SJSA1 (cell line): ENCODE results near the gene NRSN2. TPM values are rescaled to one million over a fixed set of nuclear protein-coding genes. Genes with fewer than 3 reads are reported as not detected.

Experiments
- DNase-seq, 2 experiments: peaks; one replicate each; pipeline ENCODE4 v3.0.0-alpha.2; 2015 to 2020; ENCODE audit warnings: low spot score in 2 of 2, low read depth in 1 of 2
- H3K27ac ChIP-seq: fragments of 250-450 bp; sonication (Bioruptor Pico); 2 replicates; pipeline ENCODE4 v1.5.1; 2020; ENCODE audit warnings: mild to moderate bottlenecking, moderate library complexity
- H3K27me3 ChIP-seq: fragments of 250-450 bp; sonication (Bioruptor Pico); replicated peaks from 2 replicates; pipeline ENCODE4 v1.5.1; 2020; ENCODE audit warnings: mild to moderate bottlenecking, moderate library complexity
- H3K36me3 ChIP-seq: fragments of 250-450 bp; sonication (Bioruptor Pico); 2 replicates; pipeline ENCODE4 v1.5.1; 2020; ENCODE audit warnings: mild to moderate bottlenecking
- H3K4me1 ChIP-seq: fragments of 250-450 bp; sonication (Bioruptor Pico); replicated peaks from 2 replicates; pipeline ENCODE4 v1.6.1; 2021; ENCODE audit warnings: mild to moderate bottlenecking
- H3K4me3 ChIP-seq: fragments of 250-450 bp; sonication (Bioruptor Pico); 2 replicates; pipeline ENCODE4 v1.5.1; 2020; ENCODE audit warnings: mild to moderate bottlenecking
- H3K9me3 ChIP-seq: fragments of 250-450 bp; sonication (Bioruptor Pico); replicated peaks from 2 replicates; pipeline ENCODE4 v1.5.1; 2020; ENCODE audit warnings: mild to moderate bottlenecking
- total RNA-seq: library from RNA; depleted of rRNA; stranded (reverse); fragments of >200 nt; shearing (Covaris generic); gene quantifications from 2 replicates; pipeline ENCODE4 v1.2.3, GENCODE V29; 2014

NRSN2 gene
- total RNA-seq, 1 experiment from 2014 or later, result 37.5 TPM

DNA sequence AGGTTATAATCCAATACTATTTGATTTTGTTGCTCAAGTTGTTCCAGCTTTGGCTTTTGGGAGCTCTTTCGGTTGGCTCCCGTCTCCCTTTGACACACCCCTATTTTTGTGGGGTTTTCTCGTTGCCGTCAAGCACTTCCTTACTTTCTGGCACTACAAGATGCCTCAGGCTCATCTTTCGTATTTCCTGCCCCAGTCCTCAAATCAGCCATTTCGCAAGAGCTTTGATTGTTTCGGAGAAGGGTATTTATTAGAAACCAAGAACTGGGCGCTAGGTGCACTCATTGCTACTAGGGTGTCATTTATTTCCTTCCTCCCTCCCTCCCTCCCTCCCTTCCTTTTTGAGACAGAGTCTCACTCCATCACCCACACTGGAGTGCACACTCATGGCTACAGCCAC, 34.8 kb upstream of the NRSN2 start:
- no peaks in the 10 kb centered on the region for H3K27me3 ChIP-seq
- H3K27ac ChIP-seq, result no peak overlapping the region
- peaks cover 26% of the 10 kb centered on the region for H3K4me1 ChIP-seq
- H3K4me3 ChIP-seq, result no peak overlapping the region
- no peak for DNase-seq
- no peaks in the 10 kb centered on the region for H3K9me3 ChIP-seq
- H3K36me3 ChIP-seq, result no peaks in the 10 kb centered on the region

DNA sequence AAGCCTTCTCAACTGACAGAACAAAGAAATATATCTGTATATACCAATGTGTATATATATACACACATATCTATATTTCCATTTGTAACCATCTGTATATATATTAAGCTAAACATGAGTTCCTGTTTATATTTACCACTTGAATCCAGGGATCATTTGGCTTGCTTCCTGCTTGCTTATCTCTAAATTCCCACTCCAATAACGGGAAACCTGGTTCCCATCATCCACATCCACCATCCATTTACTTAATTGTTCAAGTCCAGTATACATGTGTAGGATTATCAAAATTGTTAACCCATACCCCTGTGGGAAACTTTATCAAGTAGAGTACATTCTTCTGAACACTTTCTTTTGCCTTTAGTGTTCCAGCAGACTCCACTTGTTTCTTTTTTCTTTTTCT, 34.0 kb upstream of the NRSN2 start:
- no peaks in the 10 kb centered on the region for H3K36me3 ChIP-seq
- no peak overlapping the region for H3K4me3 ChIP-seq
- peaks cover 26% of the 10 kb centered on the region for H3K4me1 ChIP-seq
- DNase-seq, result no peak
- H3K27me3 ChIP-seq, result no peaks in the 10 kb centered on the region
- no peaks in the 10 kb centered on the region for H3K9me3 ChIP-seq
- H3K27ac ChIP-seq, result no peak overlapping the region

DNA sequence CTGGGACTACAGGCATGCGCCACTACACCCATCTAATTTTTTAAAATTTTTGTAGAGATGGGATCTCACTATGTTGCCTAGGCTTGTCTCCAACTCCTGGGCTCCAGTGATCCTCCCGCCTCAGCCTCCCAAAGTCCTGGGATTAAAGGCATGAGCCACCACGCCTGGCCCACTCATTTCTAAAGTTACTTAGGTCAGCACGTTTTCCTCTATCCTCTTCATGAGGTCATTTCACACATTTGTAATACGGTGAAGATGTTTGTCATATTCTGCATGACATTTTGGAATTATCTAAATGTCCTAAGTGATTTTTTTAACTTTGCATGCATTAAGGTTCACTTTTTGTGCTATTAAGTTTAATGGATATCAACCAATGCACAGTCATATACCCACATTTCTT, 33.5 kb upstream of the NRSN2 start:
- peaks cover 26% of the 10 kb centered on the region for H3K4me1 ChIP-seq
- H3K27me3 ChIP-seq, result no peaks in the 10 kb centered on the region
- no peak for DNase-seq
- no peaks in the 10 kb centered on the region for H3K36me3 ChIP-seq
- H3K27ac ChIP-seq, result no peak overlapping the region
- no peaks in the 10 kb centered on the region for H3K9me3 ChIP-seq
- no peak overlapping the region for H3K4me3 ChIP-seq

DNA sequence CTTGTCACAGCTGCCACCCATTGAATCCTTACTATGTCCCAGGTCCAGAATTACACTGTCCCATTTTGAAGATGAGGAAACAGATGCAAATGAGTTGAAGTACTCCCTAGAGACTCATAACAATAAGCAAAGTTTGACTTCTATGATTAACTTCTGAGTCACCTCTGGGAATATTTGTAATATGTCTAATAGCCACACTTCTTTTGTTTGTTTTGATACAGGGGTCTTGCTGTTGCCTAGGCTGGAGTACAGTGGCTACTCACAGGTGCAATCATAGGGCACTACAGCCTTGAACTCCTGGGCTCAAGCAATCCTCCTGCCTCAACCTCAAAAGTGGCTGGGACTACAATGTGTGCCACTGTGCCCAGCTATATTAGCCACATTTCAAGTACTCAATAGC, 33.0 kb upstream of the NRSN2 start:
- Histone ChIP-seq H3K27me3 (no peaks in the 10 kb centered on the region), H3K9me3 (no peaks in the 10 kb centered on the region), H3K4me1 (peaks cover 26% of the 10 kb centered on the region), H3K4me3 (no peak overlapping the region), H3K36me3 (no peaks in the 10 kb centered on the region), H3K27ac (no peak overlapping the region)
- peak in 1 of 2 experiments; percentile 39 for DNase-seq

DNA sequence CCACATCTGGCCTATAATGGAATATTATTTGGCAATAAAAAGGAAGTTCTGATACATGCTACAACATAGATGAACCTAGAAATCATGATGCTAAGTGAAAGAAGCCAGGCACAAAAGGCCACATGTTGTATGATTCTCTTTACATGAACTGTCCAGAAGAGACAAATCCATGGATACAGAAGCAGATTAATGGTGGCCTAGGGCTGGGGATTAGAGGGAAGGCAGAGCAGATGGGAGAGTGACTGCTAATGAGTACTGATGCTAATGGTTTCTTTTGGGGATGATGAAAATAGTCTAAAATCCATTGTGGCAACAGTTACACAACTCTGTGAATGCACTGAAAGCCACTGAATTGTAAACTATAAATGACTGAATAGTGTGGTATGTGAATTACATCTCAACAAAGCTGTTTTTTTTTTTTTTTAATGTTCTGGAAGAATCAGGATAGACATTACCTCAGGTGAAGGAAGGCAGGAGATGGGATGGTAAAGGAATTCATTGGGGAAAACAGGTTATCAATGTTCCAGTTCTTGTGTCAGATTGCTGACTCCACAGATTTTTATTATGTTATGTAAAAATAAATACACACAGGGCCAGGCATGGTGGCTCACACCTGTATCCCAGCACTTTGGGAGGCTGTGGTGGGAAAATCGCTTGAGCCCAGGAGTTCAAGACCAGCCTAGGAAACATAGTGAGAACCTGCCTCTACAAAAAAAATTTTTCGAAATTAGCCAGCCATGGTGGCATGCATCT, 30.4 kb upstream of the NRSN2 start:
- H3K9me3 ChIP-seq, result no peaks in the 10 kb centered on the region
- H3K4me3 ChIP-seq, result no peak overlapping the region
- DNase-seq, result no peak
- H3K36me3 ChIP-seq, result no peaks in the 10 kb centered on the region
- H3K4me1 ChIP-seq, result peaks cover 13% of the 10 kb centered on the region
- H3K27ac ChIP-seq, result no peak overlapping the region
- no peaks in the 10 kb centered on the region for H3K27me3 ChIP-seq

DNA sequence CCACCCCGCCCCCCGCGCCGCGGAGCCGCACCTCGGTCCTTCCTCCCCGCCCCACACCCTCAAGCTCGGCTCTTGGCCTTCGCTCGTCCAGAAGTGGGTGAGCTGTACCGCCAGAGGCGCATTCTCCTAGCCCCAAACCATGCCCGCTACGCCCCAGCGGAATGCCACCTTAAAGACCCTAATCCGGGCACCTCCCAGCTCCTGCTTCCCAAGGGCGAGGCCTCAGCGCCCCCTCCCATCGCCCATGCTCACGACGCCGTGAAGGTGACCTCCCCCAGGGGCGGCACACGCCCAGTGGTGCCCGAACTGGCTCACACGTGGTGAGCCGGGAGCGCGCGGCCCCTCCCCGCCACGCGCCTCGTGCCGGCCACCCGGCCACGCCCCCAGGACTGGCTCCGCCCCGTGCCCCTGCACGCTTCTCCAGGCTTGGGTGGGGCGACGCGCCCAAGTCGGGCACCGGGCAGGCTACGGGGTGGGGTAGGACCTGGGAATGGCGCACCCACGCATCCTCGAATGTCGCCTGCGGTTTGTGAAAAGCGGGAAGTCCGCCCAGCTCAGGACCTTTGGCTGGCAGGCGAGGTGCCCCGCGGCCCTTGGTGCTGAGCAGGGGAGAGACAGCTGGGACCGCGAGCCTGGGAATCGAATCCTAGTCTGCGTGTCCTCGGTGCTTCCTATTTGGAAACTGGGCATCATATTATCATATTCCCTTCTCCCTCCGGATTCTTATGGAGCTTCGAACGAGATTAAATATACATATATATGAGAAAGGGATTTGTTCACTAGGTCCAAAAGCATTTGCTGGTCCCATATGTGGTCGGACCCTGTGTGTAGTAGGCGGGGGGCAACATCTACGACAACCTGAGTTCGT, 22.5 kb upstream of the NRSN2 start:
- Histone ChIP-seq H3K9me3 (no peaks in the 10 kb centered on the region; the same call in 1 of the 2 replicates), H3K4me1 (peaks cover 34% of the 10 kb centered on the region), H3K27me3 (no peaks in the 10 kb centered on the region), H3K27ac (no peak overlapping the region; the same call in 1 of the 2 replicates), H3K36me3 (peaks cover 14% of the 10 kb centered on the region), H3K4me3 (peak overlapping the region; percentile 83)
- DNase-seq, result peak; percentile 87 to 94

DNA sequence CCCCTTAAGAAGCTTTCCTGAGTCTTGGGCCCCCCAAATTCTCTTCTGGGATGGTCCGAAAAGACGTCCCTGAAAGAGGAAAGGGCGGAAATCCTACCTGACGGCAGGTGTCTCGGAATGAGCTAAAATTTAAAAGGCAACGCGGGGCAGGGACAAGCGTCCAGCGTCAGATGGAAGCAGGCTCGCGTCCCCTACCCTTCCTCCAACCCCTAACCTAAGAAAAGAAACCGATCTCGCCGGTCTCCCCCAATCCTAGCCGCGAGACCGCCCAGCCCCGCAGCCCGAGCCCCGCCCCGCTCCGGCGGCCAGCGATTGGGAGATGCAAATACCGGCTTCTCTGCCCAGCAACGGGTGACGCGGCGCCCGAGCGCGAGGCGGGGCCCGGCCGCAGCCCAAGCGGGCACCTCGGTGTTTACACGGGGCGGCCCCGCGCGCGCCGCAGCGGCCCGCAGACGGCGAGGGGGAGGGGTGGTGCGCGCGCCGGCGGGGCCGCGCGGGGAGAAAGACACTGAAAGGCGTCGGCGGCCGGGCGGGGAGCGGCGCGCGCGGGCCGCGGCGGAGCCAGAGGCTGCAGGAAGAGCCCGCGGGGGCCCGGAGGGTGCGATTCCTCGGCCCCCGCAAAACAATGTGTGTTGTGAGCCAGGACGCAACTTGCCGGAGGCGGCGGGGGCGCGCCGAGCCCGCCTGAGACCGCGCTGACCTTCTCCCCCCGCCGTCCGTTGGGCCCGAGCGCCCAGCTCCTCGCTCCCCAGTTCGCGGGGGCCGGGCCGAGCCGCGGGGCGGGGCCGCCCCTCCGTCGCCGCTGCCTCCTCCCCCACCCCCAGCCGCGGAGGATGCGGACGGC, 21.6 kb upstream of the NRSN2 start, which contains the start of gene SOX12:
Gene SOX12, plus strand, starts transcription at position 508 of the 844 bp plus-strand sequence. CDS start 373 bp downstream, outside the sequence.
- Histone ChIP-seq H3K27me3 (no peaks in the 10 kb centered on the region), H3K27ac (peak within 1 kb of the TSS; percentile 73), H3K4me1 (peaks cover 35% of the 10 kb centered on the region), H3K4me3 (peak within 1 kb of the TSS; percentile 83), H3K9me3 (no peaks in the 10 kb centered on the region; the same call in 1 of the 2 replicates), H3K36me3 (peaks cover 14% of the 10 kb centered on the region)
- peak; percentile 82 to 95 for DNase-seq

DNA sequence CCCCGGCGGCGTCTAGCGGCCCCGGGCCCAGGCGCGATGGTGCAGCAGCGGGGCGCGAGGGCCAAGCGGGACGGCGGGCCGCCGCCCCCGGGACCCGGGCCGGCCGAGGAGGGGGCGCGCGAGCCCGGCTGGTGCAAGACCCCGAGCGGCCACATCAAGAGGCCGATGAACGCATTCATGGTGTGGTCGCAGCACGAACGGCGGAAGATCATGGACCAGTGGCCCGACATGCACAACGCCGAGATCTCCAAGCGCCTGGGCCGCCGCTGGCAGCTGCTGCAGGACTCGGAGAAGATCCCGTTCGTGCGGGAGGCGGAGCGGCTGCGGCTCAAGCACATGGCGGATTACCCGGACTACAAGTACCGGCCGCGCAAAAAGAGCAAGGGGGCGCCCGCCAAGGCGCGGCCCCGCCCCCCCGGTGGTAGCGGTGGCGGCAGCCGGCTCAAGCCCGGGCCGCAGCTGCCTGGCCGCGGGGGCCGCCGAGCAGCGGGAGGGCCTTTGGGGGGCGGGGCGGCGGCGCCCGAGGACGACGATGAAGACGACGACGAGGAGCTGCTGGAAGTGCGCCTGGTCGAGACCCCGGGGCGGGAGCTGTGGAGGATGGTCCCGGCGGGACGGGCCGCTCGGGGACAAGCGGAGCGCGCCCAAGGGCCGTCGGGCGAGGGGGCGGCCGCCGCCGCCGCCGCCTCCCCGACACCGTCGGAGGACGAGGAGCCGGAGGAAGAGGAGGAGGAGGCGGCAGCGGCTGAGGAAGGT, 20.8 kb upstream of the NRSN2 start:
- Histone ChIP-seq H3K27ac (no peak overlapping the region), H3K4me1 (peaks cover 43% of the 10 kb centered on the region), H3K9me3 (no peaks in the 10 kb centered on the region; the same call in 1 of the 2 replicates), H3K4me3 (peak overlapping the region; percentile 83), H3K36me3 (peaks cover 14% of the 10 kb centered on the region), H3K27me3 (no peaks in the 10 kb centered on the region)
- DNase-seq, result peak; percentile 63 to 69

DNA sequence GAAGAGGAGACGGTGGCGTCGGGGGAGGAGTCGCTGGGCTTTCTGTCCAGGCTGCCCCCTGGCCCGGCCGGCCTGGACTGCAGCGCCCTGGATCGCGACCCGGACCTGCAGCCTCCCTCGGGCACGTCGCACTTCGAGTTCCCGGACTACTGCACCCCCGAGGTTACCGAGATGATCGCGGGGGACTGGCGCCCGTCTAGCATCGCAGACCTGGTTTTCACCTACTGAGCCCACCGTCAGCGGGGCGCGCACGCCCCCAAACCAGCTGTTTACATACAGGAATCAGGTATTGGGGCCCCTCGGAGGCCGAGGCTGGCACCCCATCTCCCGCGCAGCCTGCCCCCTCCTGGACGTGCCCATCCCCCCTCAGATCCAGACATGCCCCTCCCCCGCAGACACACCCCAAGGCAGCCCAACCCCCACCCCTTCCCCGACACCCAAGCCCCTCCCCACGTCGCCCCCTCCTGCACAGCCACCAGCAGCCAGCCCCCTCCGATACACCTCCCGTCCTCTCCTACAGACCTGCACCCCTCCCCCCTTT, 20.2 kb upstream of the NRSN2 start:
- peaks cover 14% of the 10 kb centered on the region for H3K36me3 ChIP-seq
- peak overlapping the region; percentile 83 for H3K4me3 ChIP-seq
- peak in 1 of 2 experiments; percentile 65 for DNase-seq
- H3K27ac ChIP-seq, result no peak overlapping the region
- no peaks in the 10 kb centered on the region; the same call in 1 of the 2 replicates for H3K9me3 ChIP-seq
- peaks cover 44% of the 10 kb centered on the region for H3K4me1 ChIP-seq
- H3K27me3 ChIP-seq, result no peaks in the 10 kb centered on the region

DNA sequence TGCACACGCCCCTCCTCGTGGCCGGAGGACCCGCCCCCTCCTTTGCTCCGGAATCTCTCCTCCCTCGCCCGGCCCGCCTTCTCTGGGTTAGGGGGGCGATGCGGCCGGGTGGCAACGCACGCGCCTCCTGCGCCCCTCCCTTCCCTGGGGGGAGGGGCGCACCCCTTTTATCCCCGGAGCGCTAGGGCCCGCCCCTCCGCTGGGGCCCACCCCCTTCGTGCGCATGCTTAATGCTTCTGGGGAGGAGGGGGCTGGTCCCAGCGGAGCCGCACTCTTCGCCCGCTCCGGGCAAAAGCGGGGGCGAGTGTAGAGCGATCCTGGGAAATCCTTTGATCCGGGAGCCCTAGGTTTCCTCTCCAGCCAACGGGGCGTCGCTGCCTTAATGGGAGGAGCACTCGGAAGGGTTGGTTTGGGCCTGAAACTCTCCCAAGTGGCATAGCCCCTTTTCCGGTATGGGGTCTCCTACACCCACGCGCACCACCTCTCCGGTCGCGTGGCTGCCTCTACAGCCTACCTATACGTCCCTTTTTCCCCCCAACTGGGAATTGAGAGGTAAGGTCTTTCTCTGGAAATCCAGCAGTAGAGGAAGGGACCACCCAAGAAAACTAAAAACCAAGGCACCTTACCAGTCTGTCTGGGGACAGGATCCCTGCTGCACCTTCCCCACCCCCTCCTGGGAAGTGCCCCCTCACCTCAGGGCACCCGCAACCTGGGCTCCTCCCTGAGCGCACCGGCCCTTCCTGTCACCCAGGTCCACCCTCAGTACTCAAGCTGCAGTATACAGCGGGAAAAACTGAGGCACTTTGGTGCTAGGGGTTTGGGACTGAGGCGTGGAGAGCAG, 19.5 kb upstream of the NRSN2 start:
- Histone ChIP-seq H3K9me3 (no peaks in the 10 kb centered on the region; the same call in 1 of the 2 replicates), H3K36me3 (peaks cover 14% of the 10 kb centered on the region), H3K27me3 (no peaks in the 10 kb centered on the region), H3K4me3 (peak overlapping the region; percentile 83), H3K4me1 (peaks cover 44% of the 10 kb centered on the region), H3K27ac (no peak overlapping the region)
- DNase-seq, result peak; percentile 89 to 90

DNA sequence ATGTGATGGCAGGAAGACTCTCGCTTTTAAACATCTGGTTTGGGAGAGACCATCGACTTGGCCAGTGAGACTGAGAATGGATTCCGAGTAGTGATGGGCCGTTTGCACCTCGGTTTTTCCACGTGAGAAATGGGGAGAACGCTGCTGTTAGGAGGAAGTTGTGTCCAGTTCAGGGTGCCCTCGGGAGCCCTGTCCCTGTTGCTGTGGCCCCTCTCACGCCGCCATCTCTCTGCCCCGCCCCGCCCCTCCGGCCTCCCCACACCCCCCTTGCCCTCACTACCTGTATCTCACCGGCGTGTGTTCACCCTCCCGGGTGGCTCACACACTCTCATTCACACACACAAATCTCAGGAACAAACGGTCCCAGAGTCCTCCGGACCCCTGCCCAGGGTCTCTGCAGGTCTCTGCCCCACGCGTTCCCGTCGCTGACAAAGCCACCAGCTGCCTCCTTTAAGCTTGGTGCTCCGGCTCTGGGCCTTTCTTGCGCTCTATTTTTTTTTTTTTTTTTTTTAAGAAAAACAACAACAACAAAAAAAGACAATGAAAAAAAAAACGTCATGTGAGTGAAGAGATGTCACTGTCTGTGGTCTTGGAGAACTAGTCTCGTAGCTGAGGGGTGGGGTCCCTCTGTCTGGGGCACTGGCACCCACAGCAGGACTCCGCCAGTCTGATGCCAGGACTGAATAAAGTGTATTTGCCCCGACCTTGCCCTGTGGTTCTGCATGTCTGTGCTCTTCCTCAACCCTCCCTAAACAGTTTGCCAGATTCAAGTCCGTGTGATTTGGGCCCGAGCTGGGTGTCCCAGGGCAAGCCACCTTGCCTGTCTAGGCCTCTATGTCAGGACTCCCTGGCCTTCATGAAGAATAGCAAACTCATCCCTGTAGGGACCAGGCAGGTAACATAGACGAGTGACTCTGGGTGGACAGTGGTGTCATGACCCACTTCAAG, 18.6 kb upstream of the NRSN2 start:
- no peak overlapping the region for H3K27ac ChIP-seq
- peak overlapping the region; percentile 83 for H3K4me3 ChIP-seq
- no peak for DNase-seq
- H3K9me3 ChIP-seq, result no peaks in the 10 kb centered on the region; the same call in 1 of the 2 replicates
- no peaks in the 10 kb centered on the region for H3K27me3 ChIP-seq
- peaks cover 44% of the 10 kb centered on the region for H3K4me1 ChIP-seq
- H3K36me3 ChIP-seq, result peaks cover 14% of the 10 kb centered on the region
